ENCODE results near the gene SH3RF1. TPM values are rescaled to one million over a fixed set of nuclear protein-coding genes. Genes with fewer than 3 reads are reported as not detected.

The SH3RF1 gene
- total RNA-seq, 1 experiment from 2014 or later = 15.3 TPM

- no peak overlapping the region for H2BK5ac ChIP-seq (ENCODE audit: insufficient read length, low read length)
- no peak overlapping the region for H4K8ac ChIP-seq (replicated peaks; ENCODE audit: insufficient read length, low read depth, low read length)
- H2BK20ac ChIP-seq (ENCODE audit: low read depth, low read length, poor library complexity, severe bottlenecking) = no peak overlapping the region
- H4K91ac ChIP-seq (ENCODE audit: insufficient read length, low read depth, low read length) = no peak overlapping the region
- no peaks in the 10 kb centered on the region for H3K4me1 ChIP-seq (ENCODE audit: insufficient read depth, low read length)
- H3K27ac ChIP-seq (ENCODE audit: insufficient read length, low read depth, low read length) = no peak overlapping the region
- no peak overlapping the region for H3K56ac ChIP-seq (ENCODE audit: insufficient read length, low read depth, low read length)
- no peak overlapping the region for H2BK15ac ChIP-seq (ENCODE audit: low read depth, low read length)
- H3K79me2 ChIP-seq (ENCODE audit: insufficient read depth, low read length) = no peaks in the 10 kb centered on the region; the same call in 1 of the 2 replicates
- no peaks in the 10 kb centered on the region for H3K23me2 ChIP-seq (ENCODE audit: insufficient read length, low read depth, low read length, poor library complexity, severe bottlenecking)
- Mint-ChIP-seq H3K4me3 (no peak overlapping the region), H3K9me3 (no peaks in the 10 kb centered on the region), H3K4me1 (peaks cover 16 to 21% of the 10 kb centered on the region in 2 experiments), H3K27ac (peak overlapping the region in 1 of 3 experiments; percentile 27; a peak in 1 of 7 replicates), H3K36me3 (ENCODE audit: insufficient read depth in 1 of 3, low read depth in 3 of 3) (peaks cover 3 to 4% (median 4%) of the 10 kb centered on the region in 3 experiments; a peak in 3 of 7 replicates), H3K27me3 (ENCODE audit: low read depth) (no peaks in the 10 kb centered on the region; the same call in 1 of the 2 replicates)
- no peak overlapping the region for H3K14ac ChIP-seq (ENCODE audit: insufficient read depth, low read length)
- H3K18ac ChIP-seq (ENCODE audit: insufficient read length, low read depth, low read length) = no peak overlapping the region
- H3K9ac ChIP-seq (ENCODE audit: extremely low read depth, insufficient read length, low read length) = no peak overlapping the region
- no peak overlapping the region for H2AK5ac ChIP-seq (ENCODE audit: insufficient read length, low read length)
- DNase-seq = no peak
- no peak overlapping the region for H2AFZ ChIP-seq (ENCODE audit: low read length)
- no peak overlapping the region for H2BK120ac ChIP-seq (ENCODE audit: low read depth, low read length, poor library complexity, severe bottlenecking)
- H3K9me3 ChIP-seq (ENCODE audit: control insufficient read depth, low read depth, low read length) = no peaks in the 10 kb centered on the region
- no peak overlapping the region for H3K4ac ChIP-seq (ENCODE audit: low read depth, low read length)
- no peak overlapping the region for H2BK12ac ChIP-seq (ENCODE audit: insufficient read length, low read depth, low read length)
- no peak overlapping the region for H3K4me2 ChIP-seq (ENCODE audit: insufficient read depth, insufficient read length, low read length)
- no peak for TF ChIP-seq CTCF (conservative IDR thresholded peaks at IDR 0.05)
- H4K5ac ChIP-seq (ENCODE audit: insufficient read length, low read depth, low read length) = no peak overlapping the region
- H3K23ac ChIP-seq (ENCODE audit: insufficient read length, low read depth, low read length) = no peak overlapping the region
- H3K27me3 ChIP-seq (ENCODE audit: insufficient read depth, low read length) = no peaks in the 10 kb centered on the region
- H4K20me1 ChIP-seq (ENCODE audit: control insufficient read depth, insufficient read depth, insufficient read length) = no peaks in the 10 kb centered on the region
- no CpG with 5 or more reads among the region's 2 CpGs for WGBS (ENCODE audit: extremely low coverage, insufficient read length, low lambda C conversion rate)
- H3T11ph ChIP-seq (ENCODE audit: low read length) = no peak overlapping the region
- no peaks in the 10 kb centered on the region for H3K79me1 ChIP-seq (ENCODE audit: insufficient read depth, low read depth, low read length, poor library complexity, severe bottlenecking)
These were observed 63.2 kb downstream of the SH3RF1 start for GRCh38 chr4:169207436-169208089.

Measured in H9 (cell line).